K562 (cell line): Measurements from ENCODE around the gene ORAI3. TPM values are rescaled to one million over a fixed set of nuclear protein-coding genes. Genes with fewer than 3 reads are reported as not detected.

Source experiments
- BCLAF1 ChIP-seq, 2 experiments: fragments of 450-650 bp in 1 of 2; IDR thresholded peaks; 2 replicates each; pipeline ENCODE4 v1.6.1; 2011 to 2017; ENCODE audit warnings: low read depth in 2 of 2, antibody characterized with exemption in 1 of 2, borderline replicate concordance in 1 of 2, low read length in 1 of 2, mild to moderate bottlenecking in 1 of 2, mixed read lengths in 1 of 2; ENCODE audit not compliant: control insufficient read depth in 1 of 2
- CBX8 ChIP-seq: fragments of 200-600 bp; sonication (generic); IDR thresholded peaks from 2 replicates; pipeline ENCODE4 v1.6.1; 2012; ENCODE audit warnings: borderline replicate concordance, mixed run types, low read depth, mild to moderate bottlenecking, moderate library complexity, mixed read lengths, low read length, control low read depth, inconsistent platforms; ENCODE audit not compliant: poor library complexity, severe bottlenecking; ENCODE audit errors: extremely low read depth
- FOS ChIP-seq: IDR thresholded peaks from 3 replicates; pipeline ENCODE4 v1.6.1; 2011; ENCODE audit not compliant: insufficient read length; ENCODE audit errors: extremely low read depth
- HMBOX1 ChIP-seq: sonication (generic); IDR thresholded peaks from 2 replicates; pipeline ENCODE4 v1.6.1; 2016
- ILK ChIP-seq: fragments of 450-650 bp; IDR thresholded peaks from 2 replicates; pipeline ENCODE4 v1.6.1; 2016; ENCODE audit warnings: missing genetic modification characterization, low read depth, mild to moderate bottlenecking, missing compliant biosample characterization, moderate library complexity, borderline replicate concordance
- RB1 ChIP-seq: fragments of 450-650 bp; IDR thresholded peaks from 2 replicates; pipeline ENCODE4 v1.6.1; 2017; ENCODE audit warnings: low read depth, mild to moderate bottlenecking
- STAG1 ChIP-seq: sonication (generic); formaldehyde crosslinking; IDR thresholded peaks from 2 replicates; pipeline ENCODE4 v1.5.0; 2020; ENCODE audit warnings: missing genetic modification reagents, borderline replicate concordance
- STAT5A ChIP-seq: IDR thresholded peaks from 2 replicates; pipeline ENCODE4 v1.6.1; 2012; ENCODE audit warnings: low read length, inconsistent platforms, borderline replicate concordance
- U2AF1 ChIP-seq: fragments of 200-400 bp; formaldehyde crosslinking; optimal IDR thresholded peaks from 2 replicates; pipeline ENCODE3; 2017; ENCODE audit warnings: mild to moderate bottlenecking, low read depth, low read length, moderate library complexity
- ZC3H8 ChIP-seq: fragments of 450-650 bp; IDR thresholded peaks from 2 replicates; pipeline ENCODE4 v1.6.1; 2017
- ZNF3 ChIP-seq: fragments of 250-450 bp; sonication (Bioruptor Pico); IDR thresholded peaks from 2 replicates; pipeline ENCODE4 v1.5.0; 2021; ENCODE audit warnings: mild to moderate bottlenecking, moderate library complexity
- ZNF592 ChIP-seq: fragments of 450-650 bp; IDR thresholded peaks from 2 replicates; pipeline ENCODE4 v1.6.1; 2017; ENCODE audit warnings: antibody characterized with exemption, mild to moderate bottlenecking
- polyA plus RNA-seq, 8 experiments: library from polyadenylated mRNA; depleted of rRNA in 4 of 8; stranded (reverse) in 5 of 8; unstranded in 3 of 8; fragments of >200 nt; fragmentation: Nextera tagmentation in 2 of 8; fragmentation: Illumina TruSeq in 1 of 8; extraction: Ambion mirVana in 2 of 8; extraction: Trizol in 1 of 8; gene quantifications; 2 replicates each; pipeline versions ENCODE4 v1.2.1 to v1.2.3, GENCODE V29; 2011 to 2014; ENCODE audit warnings: inconsistent platforms in 1 of 8, missing spikeins in 1 of 8
- total RNA-seq, 7 experiments: library from RNA; depleted of rRNA in 6 of 7; stranded (reverse); fragments of >200 nt in 6 of 7; fragmentation: Illumina TruSeq in 2 of 7; extraction: Trizol in 2 of 7; gene quantifications; 2 replicates each; pipeline versions ENCODE4 v1.2.1 to v1.2.3, GENCODE V29; 2011 to 2021; ENCODE audit warnings: low replicate concordance in 1 of 7
- TF ChIP-seq, protein P1 (sequence below), 2 experiments: fragments of 150-350 bp in 1 of 2; IDR thresholded peaks; 2 replicates each; pipeline ENCODE4 v1.6.1; 2012 to 2016; ENCODE audit warnings: low read depth in 2 of 2, low read length in 2 of 2, mild to moderate bottlenecking in 1 of 2, moderate library complexity in 1 of 2

Gene ORAI3
- total and polyA plus RNA-seq, 9 of the 15 experiments (the other 6 are each of a cell fraction or from before 2014, with no cell fraction given): 4.9 to 23.3 (median 14.1) TPM

- TF ChIP-seq, protein P1, sequence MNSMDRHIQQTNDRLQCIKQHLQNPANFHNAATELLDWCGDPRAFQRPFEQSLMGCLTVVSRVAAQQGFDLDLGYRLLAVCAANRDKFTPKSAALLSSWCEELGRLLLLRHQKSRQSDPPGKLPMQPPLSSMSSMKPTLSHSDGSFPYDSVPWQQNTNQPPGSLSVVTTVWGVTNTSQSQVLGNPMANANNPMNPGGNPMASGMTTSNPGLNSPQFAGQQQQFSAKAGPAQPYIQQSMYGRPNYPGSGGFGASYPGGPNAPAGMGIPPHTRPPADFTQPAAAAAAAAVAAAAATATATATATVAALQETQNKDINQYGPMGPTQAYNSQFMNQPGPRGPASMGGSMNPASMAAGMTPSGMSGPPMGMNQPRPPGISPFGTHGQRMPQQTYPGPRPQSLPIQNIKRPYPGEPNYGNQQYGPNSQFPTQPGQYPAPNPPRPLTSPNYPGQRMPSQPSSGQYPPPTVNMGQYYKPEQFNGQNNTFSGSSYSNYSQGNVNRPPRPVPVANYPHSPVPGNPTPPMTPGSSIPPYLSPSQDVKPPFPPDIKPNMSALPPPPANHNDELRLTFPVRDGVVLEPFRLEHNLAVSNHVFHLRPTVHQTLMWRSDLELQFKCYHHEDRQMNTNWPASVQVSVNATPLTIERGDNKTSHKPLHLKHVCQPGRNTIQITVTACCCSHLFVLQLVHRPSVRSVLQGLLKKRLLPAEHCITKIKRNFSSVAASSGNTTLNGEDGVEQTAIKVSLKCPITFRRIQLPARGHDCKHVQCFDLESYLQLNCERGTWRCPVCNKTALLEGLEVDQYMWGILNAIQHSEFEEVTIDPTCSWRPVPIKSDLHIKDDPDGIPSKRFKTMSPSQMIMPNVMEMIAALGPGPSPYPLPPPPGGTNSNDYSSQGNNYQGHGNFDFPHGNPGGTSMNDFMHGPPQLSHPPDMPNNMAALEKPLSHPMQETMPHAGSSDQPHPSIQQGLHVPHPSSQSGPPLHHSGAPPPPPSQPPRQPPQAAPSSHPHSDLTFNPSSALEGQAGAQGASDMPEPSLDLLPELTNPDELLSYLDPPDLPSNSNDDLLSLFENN (IDR thresholded peaks at IDR 0.05; ENCODE audit: low read depth in 2 of 2, low read length in 2 of 2): no peak
- no peak for TF ChIP-seq STAT5A
- TF ChIP-seq CBX8: no peak
- TF ChIP-seq ZNF592: no peak; the same call in 1 of the 2 replicates
- TF ChIP-seq HMBOX1: no peak
- no peak for TF ChIP-seq RB1
- TF ChIP-seq STAG1 (CRISPR knock-in tag): no peak
- TF ChIP-seq FOS: no peak
- TF ChIP-seq U2AF1: no peak
- TF ChIP-seq ILK (tag): no peak
- peak in 1 of 2 experiments; percentile 71; a peak in 1 of 4 replicates for TF ChIP-seq BCLAF1 (IDR thresholded peaks at IDR 0.05; ENCODE audit: borderline replicate concordance in 1 of 2, control insufficient read depth in 1 of 2, low read depth in 2 of 2, low read length in 1 of 2)
- TF ChIP-seq ZNF3 (CRISPR knock-in tag): no peak
- TF ChIP-seq ZC3H8: no peak
These were observed 26.4 kb upstream of the ORAI3 start (continued) for GRCh38 chr16:30922420-30922959.
